Upper lobe of left lung (tissue), 4 donors: ENCODE data around the gene SNX1.

ENCODE experiments used
- CTCF ChIP-seq, 6 experiments: fragments of 450-650 bp in 4 of 6; fragments of 200-600 bp in 2 of 6; sonication (generic) in 2 of 6; IDR thresholded peaks; one replicate each; pipeline ENCODE4 v1.5.1; 2016 to 2019; ENCODE audit warnings: antibody characterized with exemption in 6 of 6
- EP300 ChIP-seq, 4 donors: sonication (generic); formaldehyde crosslinking; IDR thresholded peaks; one replicate each; pipeline ENCODE4 v1.5.1; 2017; ENCODE audit warnings: antibody characterized with exemption in 4 of 4, control low read depth in 2 of 4
- POLR2A ChIP-seq, 4 donors: fragments of 450-650 bp; IDR thresholded peaks; one replicate each; pipeline ENCODE4 v1.5.1; 2016 to 2017; ENCODE audit warnings: antibody characterized with exemption in 4 of 4, mild to moderate bottlenecking in 2 of 4
- POLR2AphosphoS5 ChIP-seq, 2 donors: sonication (generic); formaldehyde crosslinking; IDR thresholded peaks; one replicate each; pipeline ENCODE4 v1.5.1; 2017; ENCODE audit warnings: antibody characterized with exemption in 2 of 2

- no peak for TF ChIP-seq CTCF (IDR thresholded peaks at IDR 0.05)
- no peak for TF ChIP-seq POLR2A (IDR thresholded peaks at IDR 0.05)
- TF ChIP-seq POLR2AphosphoS5 (IDR thresholded peaks at IDR 0.05): no peak
- no peak for TF ChIP-seq EP300 (IDR thresholded peaks at IDR 0.05)
Observed at GRCh38 chr15:64051093-64051402, 44.7 kb upstream of the SNX1 start.
